HEK293 (cell line): ENCODE measurements around the gene RNF145.

ENCODE experiments used
- CTCF ChIA-PET: fragments of 350-600 bp; formaldehyde crosslinking; extraction: SDS; loops from one replicate; lab custom pipeline; 2021; ENCODE audit warnings: antibody characterized with exemption; lab: Yijun Ruan, JAX
- POLR2A ChIA-PET: fragments of 300-600 bp; formaldehyde crosslinking; extraction: SDS; loops from one replicate; lab custom pipeline; 2020; ENCODE audit warnings: antibody characterized with exemption, inconsistent platforms; lab: Yijun Ruan, JAX
- H3K27ac ChIP-seq: fragments of 200-500 bp; sonication (Bioruptor generic); 2 replicates; pipeline ENCODE4 v1.5.1; 2014; ENCODE audit warnings: low read depth, low read length, control low read depth, inconsistent platforms; ENCODE audit errors: extremely low read depth
- H3K36me3 ChIP-seq, 2 experiments: fragments of 200-500 bp in 1 of 2; sonication (Bioruptor generic) in 1 of 2; 1 replicate in 1 of 2; 2 replicates in 1 of 2; pipeline ENCODE4 v1.5.1; 2014 to 2017; ENCODE audit warnings: inconsistent platforms in 2 of 2, low read length in 2 of 2; ENCODE audit not compliant: control insufficient read depth in 2 of 2, insufficient read depth in 1 of 2
- H3K4me1 ChIP-seq: fragments of 200-500 bp; sonication (Bioruptor generic); 2 replicates; pipeline ENCODE4 v1.5.1; 2014; ENCODE audit warnings: mild to moderate bottlenecking, low read length, inconsistent platforms; ENCODE audit not compliant: control insufficient read depth, insufficient read depth
- H3K4me3 ChIP-seq: 2 replicates; pipeline ENCODE4 v1.5.1; 2011; ENCODE audit warnings: low read depth, mild to moderate bottlenecking, control low read depth, low read length, moderate library complexity
- H3K9me3 ChIP-seq: fragments of 200-500 bp; sonication (Bioruptor generic); 2 replicates; pipeline ENCODE4 v1.5.1; 2014; ENCODE audit warnings: low read depth, low read length, inconsistent platforms; ENCODE audit not compliant: control insufficient read depth, insufficient read depth
- ATF2 ChIP-seq: fragments of 450-650 bp; formaldehyde crosslinking; IDR thresholded peaks from 2 replicates; pipeline ENCODE4 v1.5.1; 2016; ENCODE audit warnings: missing biosample characterization, missing genetic modification characterization, low read depth
- BCL11A ChIP-seq: fragments of 450-650 bp; formaldehyde crosslinking; IDR thresholded peaks from 2 replicates; pipeline ENCODE4 v1.5.1; 2016; ENCODE audit warnings: low read depth, missing biosample characterization, missing genetic modification characterization
- FEZF1 ChIP-seq: fragments of 450-650 bp; formaldehyde crosslinking; IDR thresholded peaks from 2 replicates; pipeline ENCODE4 v1.5.1; 2016; ENCODE audit warnings: missing biosample characterization, missing genetic modification characterization
- IKZF3 ChIP-seq: fragments of 450-650 bp; IDR thresholded peaks from 2 replicates; pipeline ENCODE4 v1.5.0; 2018; ENCODE audit warnings: missing biosample characterization, mild to moderate bottlenecking, missing genetic modification characterization, moderate library complexity
- KLF9 ChIP-seq: fragments of 450-650 bp; formaldehyde crosslinking; IDR thresholded peaks from 2 replicates; pipeline ENCODE4 v1.5.1; 2016; ENCODE audit warnings: missing biosample characterization, missing genetic modification characterization, low read depth
- TCF7L2 ChIP-seq: IDR thresholded peaks from 2 replicates; pipeline ENCODE4 v1.6.1; 2011; ENCODE audit warnings: low read depth, mild to moderate bottlenecking, inconsistent platforms, low read length, moderate library complexity, borderline replicate concordance
- ZFP69B ChIP-seq: fragments of 450-650 bp; formaldehyde crosslinking; IDR thresholded peaks from 2 replicates; pipeline ENCODE4 v1.5.1; 2016; ENCODE audit warnings: missing biosample characterization, missing genetic modification characterization
- ZNF223 ChIP-seq: fragments of 450-650 bp; formaldehyde crosslinking; IDR thresholded peaks from 2 replicates; pipeline ENCODE4 v1.5.1; 2016; ENCODE audit warnings: missing biosample characterization, missing genetic modification characterization
- ZNF266 ChIP-seq: fragments of 450-650 bp; formaldehyde crosslinking; IDR thresholded peaks from 2 replicates; pipeline ENCODE4 v1.5.1; 2016; ENCODE audit warnings: missing biosample characterization, missing genetic modification characterization, low read depth
- ZNF354C ChIP-seq: fragments of 450-650 bp; formaldehyde crosslinking; IDR thresholded peaks from 2 replicates; pipeline ENCODE4 v1.5.1; 2016; ENCODE audit warnings: missing biosample characterization, missing genetic modification characterization, low read depth, borderline replicate concordance
- ZNF571 ChIP-seq: fragments of 450-650 bp; formaldehyde crosslinking; IDR thresholded peaks from 2 replicates; pipeline ENCODE4 v1.5.0; 2017; ENCODE audit warnings: missing biosample characterization, missing genetic modification characterization
- ZNF621 ChIP-seq: fragments of 450-650 bp; formaldehyde crosslinking; IDR thresholded peaks from 2 replicates; pipeline ENCODE4 v1.5.1; 2017; ENCODE audit warnings: missing biosample characterization, missing genetic modification characterization
- ZNF692 ChIP-seq: fragments of 450-650 bp; formaldehyde crosslinking; IDR thresholded peaks from 2 replicates; pipeline ENCODE4 v1.5.1; 2016; ENCODE audit warnings: missing biosample characterization, missing genetic modification characterization
- ZNF785 ChIP-seq: fragments of 450-650 bp; formaldehyde crosslinking; IDR thresholded peaks from 2 replicates; pipeline ENCODE4 v1.5.1; 2016; ENCODE audit warnings: missing biosample characterization, missing genetic modification characterization
- TF ChIP-seq, protein P1 (sequence below): fragments of 450-650 bp; formaldehyde crosslinking; IDR thresholded peaks from 2 replicates; pipeline ENCODE4 v1.5.1; 2016; ENCODE audit warnings: missing biosample characterization, missing genetic modification characterization, borderline replicate concordance
- TF ChIP-seq, protein P2 (sequence below): fragments of 450-650 bp; formaldehyde crosslinking; IDR thresholded peaks from 2 replicates; pipeline ENCODE4 v1.5.1; 2016; ENCODE audit warnings: missing biosample characterization, missing genetic modification characterization
- TF ChIP-seq, protein P3 (sequence below): fragments of 450-650 bp; formaldehyde crosslinking; IDR thresholded peaks from 2 replicates; pipeline ENCODE4 v1.5.1; 2016; ENCODE audit warnings: missing biosample characterization, missing genetic modification characterization
- TF ChIP-seq, protein P4 (sequence below): fragments of 450-650 bp; formaldehyde crosslinking; IDR thresholded peaks from 2 replicates; pipeline ENCODE4 v1.5.1; 2017; ENCODE audit warnings: missing biosample characterization, missing genetic modification characterization
- TF ChIP-seq, protein P5 (sequence below): fragments of 450-650 bp; formaldehyde crosslinking; conservative IDR thresholded peaks from 2 replicates; pipeline ENCODE4 v1.5.1; 2016; ENCODE audit warnings: low read depth, missing biosample characterization, missing genetic modification characterization

The RNF145 gene

GRCh38 chr5:159220206-159220605 is 10.9 kb upstream of the RNF145 start (continued):
- TF ChIP-seq ZNF785 = no peak
- TF ChIP-seq KLF9 (tag by site-specific recombination) = no peak
- no peak for TF ChIP-seq ZNF223 (tag by site-specific recombination)
- TF ChIP-seq, protein P1, sequence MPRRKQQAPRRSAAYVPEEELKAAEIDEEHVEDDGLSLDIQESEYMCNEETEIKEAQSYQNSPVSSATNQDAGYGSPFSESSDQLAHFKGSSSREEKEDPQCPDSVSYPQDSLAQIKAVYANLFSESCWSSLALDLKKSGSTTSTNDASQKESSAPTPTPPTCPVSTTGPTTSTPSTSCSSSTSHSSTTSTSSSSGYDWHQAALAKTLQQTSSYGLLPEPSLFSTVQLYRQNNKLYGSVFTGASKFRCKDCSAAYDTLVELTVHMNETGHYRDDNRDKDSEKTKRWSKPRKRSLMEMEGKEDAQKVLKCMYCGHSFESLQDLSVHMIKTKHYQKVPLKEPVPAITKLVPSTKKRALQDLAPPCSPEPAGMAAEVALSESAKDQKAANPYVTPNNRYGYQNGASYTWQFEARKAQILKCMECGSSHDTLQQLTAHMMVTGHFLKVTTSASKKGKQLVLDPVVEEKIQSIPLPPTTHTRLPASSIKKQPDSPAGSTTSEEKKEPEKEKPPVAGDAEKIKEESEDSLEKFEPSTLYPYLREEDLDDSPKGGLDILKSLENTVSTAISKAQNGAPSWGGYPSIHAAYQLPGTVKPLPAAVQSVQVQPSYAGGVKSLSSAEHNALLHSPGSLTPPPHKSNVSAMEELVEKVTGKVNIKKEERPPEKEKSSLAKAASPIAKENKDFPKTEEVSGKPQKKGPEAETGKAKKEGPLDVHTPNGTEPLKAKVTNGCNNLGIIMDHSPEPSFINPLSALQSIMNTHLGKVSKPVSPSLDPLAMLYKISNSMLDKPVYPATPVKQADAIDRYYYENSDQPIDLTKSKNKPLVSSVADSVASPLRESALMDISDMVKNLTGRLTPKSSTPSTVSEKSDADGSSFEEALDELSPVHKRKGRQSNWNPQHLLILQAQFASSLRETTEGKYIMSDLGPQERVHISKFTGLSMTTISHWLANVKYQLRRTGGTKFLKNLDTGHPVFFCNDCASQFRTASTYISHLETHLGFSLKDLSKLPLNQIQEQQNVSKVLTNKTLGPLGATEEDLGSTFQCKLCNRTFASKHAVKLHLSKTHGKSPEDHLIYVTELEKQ (tag by site-specific recombination) = no peak
- no peak for TF ChIP-seq IKZF3 (tag by site-specific recombination)
- TF ChIP-seq, protein P2, sequence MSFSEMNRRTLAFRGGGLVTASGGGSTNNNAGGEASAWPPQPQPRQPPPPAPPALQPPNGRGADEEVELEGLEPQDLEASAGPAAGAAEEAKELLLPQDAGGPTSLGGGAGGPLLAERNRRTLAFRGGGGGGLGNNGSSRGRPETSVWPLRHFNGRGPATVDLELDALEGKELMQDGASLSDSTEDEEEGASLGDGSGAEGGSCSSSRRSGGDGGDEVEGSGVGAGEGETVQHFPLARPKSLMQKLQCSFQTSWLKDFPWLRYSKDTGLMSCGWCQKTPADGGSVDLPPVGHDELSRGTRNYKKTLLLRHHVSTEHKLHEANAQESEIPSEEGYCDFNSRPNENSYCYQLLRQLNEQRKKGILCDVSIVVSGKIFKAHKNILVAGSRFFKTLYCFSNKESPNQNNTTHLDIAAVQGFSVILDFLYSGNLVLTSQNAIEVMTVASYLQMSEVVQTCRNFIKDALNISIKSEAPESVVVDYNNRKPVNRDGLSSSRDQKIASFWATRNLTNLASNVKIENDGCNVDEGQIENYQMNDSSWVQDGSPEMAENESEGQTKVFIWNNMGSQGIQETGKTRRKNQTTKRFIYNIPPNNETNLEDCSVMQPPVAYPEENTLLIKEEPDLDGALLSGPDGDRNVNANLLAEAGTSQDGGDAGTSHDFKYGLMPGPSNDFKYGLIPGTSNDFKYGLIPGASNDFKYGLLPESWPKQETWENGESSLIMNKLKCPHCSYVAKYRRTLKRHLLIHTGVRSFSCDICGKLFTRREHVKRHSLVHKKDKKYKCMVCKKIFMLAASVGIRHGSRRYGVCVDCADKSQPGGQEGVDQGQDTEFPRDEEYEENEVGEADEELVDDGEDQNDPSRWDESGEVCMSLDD (tag by site-specific recombination) = no peak
- no peak for TF ChIP-seq ZNF266 (tag by site-specific recombination)

GRCh38 chr5:159218595-159219023 is 9.3 kb upstream of the RNF145 start:
- H3K9me3 ChIP-seq = no peaks in the 10 kb centered on the region
- CTCF ChIA-PET = no interaction called here
- TF ChIP-seq, protein P3, sequence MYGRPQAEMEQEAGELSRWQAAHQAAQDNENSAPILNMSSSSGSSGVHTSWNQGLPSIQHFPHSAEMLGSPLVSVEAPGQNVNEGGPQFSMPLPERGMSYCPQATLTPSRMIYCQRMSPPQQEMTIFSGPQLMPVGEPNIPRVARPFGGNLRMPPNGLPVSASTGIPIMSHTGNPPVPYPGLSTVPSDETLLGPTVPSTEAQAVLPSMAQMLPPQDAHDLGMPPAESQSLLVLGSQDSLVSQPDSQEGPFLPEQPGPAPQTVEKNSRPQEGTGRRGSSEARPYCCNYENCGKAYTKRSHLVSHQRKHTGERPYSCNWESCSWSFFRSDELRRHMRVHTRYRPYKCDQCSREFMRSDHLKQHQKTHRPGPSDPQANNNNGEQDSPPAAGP = no peak
- TF ChIP-seq TCF7L2 (no peak), ZFP69B (tag by site-specific recombination) (peak; percentile 19; the same call in 1 of the 2 replicates), ZNF621 (tag by site-specific recombination) (no peak), BCL11A (tag by site-specific recombination) (no peak), ZNF692 (tag by site-specific recombination) (peak; percentile 63), ZNF354C (tag by site-specific recombination) (no peak), FEZF1 (tag by site-specific recombination) (peak; percentile 26), ZNF571 (no peak), ATF2 (tag by site-specific recombination) (peak; percentile 75)
- TF ChIP-seq, protein P4, sequence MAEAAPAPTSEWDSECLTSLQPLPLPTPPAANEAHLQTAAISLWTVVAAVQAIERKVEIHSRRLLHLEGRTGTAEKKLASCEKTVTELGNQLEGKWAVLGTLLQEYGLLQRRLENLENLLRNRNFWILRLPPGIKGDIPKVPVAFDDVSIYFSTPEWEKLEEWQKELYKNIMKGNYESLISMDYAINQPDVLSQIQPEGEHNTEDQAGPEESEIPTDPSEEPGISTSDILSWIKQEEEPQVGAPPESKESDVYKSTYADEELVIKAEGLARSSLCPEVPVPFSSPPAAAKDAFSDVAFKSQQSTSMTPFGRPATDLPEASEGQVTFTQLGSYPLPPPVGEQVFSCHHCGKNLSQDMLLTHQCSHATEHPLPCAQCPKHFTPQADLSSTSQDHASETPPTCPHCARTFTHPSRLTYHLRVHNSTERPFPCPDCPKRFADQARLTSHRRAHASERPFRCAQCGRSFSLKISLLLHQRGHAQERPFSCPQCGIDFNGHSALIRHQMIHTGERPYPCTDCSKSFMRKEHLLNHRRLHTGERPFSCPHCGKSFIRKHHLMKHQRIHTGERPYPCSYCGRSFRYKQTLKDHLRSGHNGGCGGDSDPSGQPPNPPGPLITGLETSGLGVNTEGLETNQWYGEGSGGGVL (tag by site-specific recombination) = peak; percentile 67
- TF ChIP-seq, protein P5, sequence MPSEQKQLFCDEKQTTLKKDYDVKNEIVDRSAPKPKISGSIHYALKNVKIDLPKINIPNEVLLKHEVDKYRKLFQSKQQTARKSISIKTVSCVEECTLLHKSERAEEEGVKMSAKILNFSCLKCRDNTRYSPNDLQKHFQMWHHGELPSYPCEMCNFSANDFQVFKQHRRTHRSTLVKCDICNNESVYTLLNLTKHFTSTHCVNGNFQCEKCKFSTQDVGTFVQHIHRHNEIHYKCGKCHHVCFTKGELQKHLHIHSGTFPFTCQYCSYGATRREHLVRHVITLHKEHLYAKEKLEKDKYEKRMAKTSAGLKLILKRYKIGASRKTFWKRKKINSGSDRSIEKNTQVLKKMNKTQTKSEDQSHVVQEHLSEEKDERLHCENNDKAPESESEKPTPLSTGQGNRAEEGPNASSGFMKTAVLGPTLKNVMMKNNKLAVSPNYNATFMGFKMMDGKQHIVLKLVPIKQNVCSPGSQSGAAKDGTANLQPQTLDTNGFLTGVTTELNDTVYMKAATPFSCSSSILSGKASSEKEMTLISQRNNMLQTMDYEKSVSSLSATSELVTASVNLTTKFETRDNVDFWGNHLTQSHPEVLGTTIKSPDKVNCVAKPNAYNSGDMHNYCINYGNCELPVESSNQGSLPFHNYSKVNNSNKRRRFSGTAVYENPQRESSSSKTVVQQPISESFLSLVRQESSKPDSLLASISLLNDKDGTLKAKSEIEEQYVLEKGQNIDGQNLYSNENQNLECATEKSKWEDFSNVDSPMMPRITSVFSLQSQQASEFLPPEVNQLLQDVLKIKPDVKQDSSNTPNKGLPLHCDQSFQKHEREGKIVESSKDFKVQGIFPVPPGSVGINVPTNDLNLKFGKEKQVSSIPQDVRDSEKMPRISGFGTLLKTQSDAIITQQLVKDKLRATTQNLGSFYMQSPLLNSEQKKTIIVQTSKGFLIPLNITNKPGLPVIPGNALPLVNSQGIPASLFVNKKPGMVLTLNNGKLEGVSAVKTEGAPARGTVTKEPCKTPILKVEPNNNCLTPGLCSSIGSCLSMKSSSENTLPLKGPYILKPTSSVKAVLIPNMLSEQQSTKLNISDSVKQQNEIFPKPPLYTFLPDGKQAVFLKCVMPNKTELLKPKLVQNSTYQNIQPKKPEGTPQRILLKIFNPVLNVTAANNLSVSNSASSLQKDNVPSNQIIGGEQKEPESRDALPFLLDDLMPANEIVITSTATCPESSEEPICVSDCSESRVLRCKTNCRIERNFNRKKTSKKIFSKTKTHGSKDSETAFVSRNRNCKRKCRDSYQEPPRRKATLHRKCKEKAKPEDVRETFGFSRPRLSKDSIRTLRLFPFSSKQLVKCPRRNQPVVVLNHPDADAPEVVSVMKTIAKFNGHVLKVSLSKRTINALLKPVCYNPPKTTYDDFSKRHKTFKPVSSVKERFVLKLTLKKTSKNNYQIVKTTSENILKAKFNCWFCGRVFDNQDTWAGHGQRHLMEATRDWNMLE (tag by site-specific recombination) = peak; percentile 30; the same call in 1 of the 2 replicates

More at GRCh38 chr5:159218595-159219023, 9.3 kb upstream of the RNF145 start:
- no peak overlapping the region for H3K4me3 ChIP-seq
- H3K4me1 ChIP-seq = no peaks in the 10 kb centered on the region
- H3K36me3 ChIP-seq = no peaks in the 10 kb centered on the region
- H3K27ac ChIP-seq = no peak overlapping the region
- POLR2A ChIA-PET = no interaction called here
